ENCODE measurements around the gene DCBLD2.
A peak's percentile ranks its signal among the peaks of the same experiment; 100 is the strongest.

Gene DCBLD2, protein sequence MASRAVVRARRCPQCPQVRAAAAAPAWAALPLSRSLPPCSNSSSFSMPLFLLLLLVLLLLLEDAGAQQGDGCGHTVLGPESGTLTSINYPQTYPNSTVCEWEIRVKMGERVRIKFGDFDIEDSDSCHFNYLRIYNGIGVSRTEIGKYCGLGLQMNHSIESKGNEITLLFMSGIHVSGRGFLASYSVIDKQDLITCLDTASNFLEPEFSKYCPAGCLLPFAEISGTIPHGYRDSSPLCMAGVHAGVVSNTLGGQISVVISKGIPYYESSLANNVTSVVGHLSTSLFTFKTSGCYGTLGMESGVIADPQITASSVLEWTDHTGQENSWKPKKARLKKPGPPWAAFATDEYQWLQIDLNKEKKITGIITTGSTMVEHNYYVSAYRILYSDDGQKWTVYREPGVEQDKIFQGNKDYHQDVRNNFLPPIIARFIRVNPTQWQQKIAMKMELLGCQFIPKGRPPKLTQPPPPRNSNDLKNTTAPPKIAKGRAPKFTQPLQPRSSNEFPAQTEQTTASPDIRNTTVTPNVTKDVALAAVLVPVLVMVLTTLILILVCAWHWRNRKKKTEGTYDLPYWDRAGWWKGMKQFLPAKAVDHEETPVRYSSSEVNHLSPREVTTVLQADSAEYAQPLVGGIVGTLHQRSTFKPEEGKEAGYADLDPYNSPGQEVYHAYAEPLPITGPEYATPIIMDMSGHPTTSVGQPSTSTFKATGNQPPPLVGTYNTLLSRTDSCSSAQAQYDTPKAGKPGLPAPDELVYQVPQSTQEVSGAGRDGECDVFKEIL

DNA sequence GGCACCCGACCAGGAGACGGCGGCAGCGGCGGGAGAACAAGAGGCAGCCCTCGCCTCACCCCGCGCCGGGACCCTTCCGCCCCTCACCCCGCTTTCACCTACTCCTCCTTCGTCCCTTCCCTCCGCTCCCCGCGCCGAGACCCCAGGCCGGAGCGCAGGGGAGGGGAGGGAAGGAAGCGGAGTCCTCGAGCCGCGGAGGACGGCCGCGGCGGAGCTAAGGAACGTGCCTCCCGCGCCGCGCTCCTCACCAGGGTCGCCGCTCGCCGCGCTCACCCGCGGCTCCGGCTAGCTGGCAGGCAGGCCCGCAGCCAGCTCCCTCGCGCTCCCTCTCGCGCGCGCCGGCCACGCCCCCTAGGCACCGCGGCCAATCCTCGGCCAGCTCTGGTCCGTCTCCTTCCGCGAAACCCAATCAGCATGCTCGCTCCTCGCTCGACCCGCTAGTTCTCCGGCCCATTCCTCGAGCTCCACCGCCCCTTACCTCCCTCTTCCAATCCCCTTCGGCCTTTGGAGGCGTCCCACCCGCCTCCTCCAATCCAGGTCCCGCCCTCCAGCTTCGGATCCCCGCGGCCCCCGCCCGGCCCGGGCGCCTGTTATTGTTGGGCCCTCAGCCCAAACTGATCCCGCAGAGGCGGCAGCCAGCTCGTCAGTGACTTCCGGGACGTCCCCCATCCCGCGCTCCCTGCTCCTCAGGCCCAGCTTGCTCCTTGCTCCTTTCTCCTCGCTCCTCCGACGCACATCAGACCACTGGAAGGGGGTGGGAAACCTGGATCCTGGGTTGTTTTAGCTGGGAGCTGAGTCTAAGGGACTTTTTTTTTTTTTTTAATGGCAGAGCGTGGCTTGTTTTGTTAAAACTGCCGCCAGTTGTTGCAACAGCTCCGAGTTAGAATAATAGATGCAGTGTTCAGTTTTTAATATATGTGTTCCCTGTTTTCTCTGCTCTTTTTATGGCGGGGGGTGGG is at the start of gene DCBLD2:
Gene DCBLD2 (minus strand): TSS at position 304 of the 959 bp plus-strand sequence. CDS start 369 bp downstream, outside the sequence.
- peak; percentile 96 for DNase-seq (ENCODE audit: low spot score)

DNA sequence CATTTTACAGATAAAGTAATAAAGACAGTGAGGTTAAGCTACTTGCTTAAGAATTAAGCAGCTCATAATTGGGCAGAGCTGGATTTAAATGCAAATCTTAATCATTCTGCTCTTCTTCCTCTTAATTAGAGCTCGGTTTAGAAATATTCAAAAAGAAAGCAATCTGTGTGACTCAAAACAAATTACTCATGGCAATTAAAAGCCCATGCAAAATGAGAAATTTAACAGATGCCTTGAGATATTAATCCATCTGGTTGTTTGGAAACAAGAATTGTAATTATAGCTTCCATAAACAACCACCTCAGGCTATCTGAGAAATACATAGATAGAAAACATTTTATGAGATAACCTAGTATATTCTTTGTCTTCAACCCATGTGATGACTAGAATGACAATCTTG is 44.2 kb upstream of the DCBLD2 start:
- no peak for DNase-seq (ENCODE audit: low spot score)

DNA sequence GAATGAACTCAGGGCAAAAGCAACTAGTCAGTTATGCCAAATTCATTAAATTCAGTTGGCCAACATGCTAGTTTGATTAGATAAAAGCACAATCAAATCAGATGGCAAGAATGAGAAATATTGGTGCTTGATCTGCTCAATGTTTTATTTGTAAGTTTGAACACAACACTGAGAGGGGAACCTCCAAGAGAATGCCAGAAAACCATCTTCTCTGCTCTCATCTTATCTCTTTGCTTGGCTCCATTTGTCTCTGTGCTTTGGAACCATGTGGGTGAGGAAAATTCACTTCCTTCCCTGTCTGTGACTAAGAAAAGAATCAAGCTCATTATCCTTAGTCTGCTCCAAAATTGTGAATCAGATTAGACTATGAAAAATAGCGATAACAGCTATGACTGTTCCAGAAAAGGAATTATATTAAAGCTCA is 43.6 kb upstream of the DCBLD2 start:
- no peak for DNase-seq (ENCODE audit: low spot score)

DNA sequence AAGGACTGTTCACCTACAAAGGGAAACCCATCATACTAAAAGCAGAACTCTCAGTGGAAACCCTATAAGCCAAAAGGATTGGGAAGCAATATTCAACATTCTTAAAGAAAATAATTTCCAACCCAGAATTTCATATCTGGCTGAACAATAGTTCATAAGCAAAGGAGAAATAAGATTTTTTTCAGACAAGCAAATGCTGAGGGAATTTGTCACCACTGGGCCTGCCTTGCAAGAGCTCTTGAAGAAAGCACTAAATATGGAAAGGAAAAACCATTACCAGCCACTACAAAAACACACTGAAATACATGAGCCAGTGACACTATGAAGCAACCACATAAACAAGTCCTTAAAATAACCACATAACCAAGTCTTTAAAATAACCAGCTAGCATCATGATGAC is 28.9 kb upstream of the DCBLD2 start:
- no peak for DNase-seq (ENCODE audit: low spot score)

DNA sequence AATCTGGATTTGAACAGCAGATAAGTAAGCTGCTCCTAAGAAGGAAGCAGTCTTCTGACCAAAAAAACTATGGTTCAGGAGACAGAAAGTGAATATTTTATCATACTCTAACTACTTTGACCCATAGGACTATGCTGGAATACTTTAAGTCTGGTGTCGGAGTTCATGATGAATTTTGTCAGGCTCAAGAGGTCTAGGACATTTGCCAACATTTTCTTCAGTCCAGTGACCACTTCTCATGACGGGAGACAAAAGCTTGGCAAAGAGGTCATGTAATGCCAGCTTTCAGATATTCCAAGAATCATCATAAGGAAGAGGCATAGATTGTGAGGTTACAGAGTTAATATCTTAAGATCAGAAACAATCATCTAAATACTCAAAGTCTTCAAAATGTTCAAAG is 20.5 kb upstream of the DCBLD2 start:
- no peak for DNase-seq (ENCODE audit: low spot score)

DNA sequence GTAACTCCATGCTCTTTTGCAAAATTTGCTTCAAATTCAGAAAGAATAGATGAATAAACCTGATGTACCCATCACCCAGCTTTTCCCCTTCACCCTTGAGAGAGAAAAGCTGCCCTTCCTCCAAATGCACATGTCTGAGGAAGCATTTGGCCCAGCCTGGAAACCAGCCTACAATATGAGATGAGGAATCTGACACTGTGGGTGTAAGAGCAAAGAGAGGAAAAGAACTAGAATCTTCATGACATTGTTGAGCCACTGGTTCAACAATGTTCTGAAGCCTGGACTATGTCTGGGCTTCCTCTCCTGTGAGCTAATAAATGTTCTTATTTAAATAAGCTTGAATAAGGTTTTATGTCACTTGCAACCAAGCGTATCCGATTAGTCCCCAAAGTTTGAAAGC is 18.7 kb upstream of the DCBLD2 start:
- no peak for DNase-seq (ENCODE audit: low spot score)

DNA sequence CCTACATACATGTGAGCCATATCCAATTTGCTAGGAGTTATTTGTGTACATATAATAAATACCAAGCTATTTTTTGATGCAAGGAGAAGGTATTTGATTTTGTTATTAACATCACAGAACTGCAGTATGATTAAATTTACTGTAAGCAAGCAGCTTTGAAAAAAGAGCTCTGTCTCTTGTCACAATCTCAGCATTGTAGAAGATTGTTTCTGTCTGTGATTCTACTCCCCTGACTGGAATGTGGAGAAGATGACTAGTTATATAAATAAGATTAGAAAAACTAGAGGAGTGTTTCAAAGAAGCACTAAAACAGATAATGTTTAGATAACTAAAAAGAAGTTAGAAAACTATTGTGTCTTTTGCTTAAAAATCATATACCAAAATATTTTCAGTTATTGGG is 17.1 kb upstream of the DCBLD2 start:
- no peak for DNase-seq (ENCODE audit: low spot score)

DNA sequence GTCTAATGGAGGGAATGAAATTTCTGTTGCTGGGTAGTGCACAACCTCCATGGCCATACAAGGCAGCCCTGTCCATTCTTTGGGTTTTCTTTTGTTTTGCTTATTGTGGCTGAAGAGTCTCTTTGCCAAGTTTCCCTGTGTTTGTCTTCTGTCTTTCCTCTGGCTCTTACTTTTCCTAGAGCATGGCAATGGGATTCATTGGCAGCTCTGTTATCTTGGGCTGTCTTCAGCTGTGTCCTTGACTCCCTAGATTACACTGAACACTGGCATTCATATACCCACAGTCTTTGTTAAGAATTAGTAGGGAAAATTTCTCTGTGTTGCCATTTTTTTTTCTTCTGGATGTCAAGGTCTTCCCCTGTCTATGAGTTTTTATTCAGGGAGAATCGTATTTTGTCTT is 16.1 kb upstream of the DCBLD2 start:
- no peak for DNase-seq (ENCODE audit: low spot score)

DNA sequence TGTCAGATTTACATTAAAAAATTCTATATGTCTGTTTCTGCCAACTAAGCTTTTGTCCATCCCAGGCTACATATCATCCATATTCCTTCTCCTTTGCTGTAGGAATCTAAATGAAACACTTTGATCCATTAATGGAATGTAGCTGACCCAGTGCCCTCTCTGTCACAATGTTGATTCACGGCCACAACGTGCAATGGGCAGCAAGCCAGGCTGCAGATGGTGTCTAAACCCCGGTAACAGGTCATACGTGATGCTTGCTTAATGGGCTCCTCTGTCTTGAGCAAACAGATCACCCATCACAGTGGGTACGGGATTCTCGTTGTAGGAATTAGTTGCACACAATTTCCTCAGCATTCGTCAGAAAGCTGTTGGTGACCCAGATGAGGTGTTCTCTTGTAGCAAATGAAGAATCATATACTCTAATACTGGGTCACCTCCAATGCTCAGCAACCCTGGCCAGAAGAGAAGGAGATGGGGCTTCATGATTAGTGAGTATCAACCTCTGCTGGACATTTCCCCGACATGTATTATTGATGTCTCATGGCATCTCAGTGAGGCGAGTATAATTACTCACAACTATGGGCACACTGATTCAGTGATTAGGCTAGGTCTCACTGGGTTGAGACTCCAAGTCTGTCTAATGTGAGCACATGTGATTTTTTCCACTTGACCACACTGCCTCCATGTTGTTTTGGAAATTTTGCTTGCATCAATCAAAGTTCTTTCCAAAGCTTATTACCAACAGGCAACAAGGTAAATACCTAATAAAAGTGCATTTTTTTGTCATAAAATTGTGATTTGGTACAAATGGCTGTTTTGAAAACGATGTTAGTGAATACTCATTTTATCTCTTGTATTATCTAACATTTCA is 12.9 kb upstream of the DCBLD2 start:
- no peak for DNase-seq (ENCODE audit: low spot score)

DNA sequence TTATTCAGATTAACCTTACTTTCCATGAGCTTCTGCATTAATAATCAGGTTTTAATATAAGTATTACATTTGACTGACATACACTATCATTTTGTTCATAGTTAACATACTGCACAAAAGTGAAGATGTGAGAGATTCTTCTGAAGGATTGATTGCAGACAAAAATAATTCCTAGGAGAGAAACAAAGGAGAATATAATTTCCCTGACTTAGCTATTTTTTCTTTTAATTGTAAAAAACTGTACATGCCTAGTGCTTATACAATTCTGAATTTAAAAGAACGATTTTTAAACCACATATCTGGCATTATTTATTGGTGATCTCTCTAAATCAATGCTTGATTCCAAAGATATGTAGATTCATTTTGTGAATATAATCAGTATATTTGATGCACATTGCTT is 11.0 kb upstream of the DCBLD2 start:
- no peak for DNase-seq (ENCODE audit: low spot score)

DNA sequence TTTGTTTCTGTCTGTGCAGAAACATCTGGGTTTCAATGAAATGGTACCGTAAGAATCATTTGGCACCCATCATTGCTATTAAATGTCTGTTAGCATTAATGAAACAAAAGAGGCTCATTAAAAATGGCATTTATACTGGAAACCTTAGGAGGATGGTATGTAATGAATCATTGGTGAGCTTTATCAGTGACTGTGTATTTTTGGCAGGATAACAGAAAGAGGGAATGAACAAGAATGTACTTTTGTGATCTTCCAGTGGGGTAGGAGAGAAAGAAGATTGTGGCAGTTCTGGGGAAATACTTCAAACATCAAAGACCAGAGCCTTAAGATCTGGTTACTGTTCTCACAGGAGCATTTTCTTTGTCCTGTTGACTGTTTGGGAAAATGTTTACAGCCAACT is 4.7 kb upstream of the DCBLD2 start:
- no peak for DNase-seq (ENCODE audit: low spot score)

DNA sequence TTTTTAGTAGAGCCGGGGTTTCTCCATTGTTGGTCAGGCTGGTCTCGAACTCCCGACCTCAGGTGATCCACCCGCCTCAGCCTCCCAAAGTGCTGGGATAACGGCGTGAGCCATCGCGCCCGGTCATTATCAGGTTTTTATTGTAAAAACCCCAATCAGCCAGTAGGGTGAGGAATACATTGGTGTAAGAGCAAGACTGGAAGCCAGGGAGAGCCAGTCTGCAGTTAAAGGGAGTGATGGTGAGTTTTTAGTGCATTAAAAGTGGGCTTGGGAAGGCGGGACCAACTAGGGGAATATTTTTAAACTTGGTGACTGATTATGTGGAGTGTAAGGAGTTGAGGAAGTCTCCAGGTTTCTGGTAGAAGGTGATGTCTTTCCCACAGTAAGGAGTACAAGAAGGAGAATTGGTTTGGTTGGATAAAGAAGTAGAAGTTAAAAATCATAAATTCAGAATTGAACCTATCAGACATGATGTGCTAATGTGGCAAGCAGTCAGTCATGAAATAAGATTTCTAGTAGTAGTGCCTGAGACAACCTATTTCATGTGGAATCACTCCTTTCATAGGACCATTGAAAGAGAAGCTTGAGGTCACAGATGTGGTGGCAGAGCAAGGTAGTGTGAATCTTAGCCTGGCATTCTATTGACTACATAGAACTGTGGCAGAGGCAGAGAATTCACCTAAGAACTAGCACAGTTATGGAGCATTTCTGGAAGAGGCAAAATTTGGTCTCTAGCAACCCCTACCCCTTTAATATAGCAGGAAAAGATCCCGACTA is 2.4 kb upstream of the DCBLD2 start:
- no peak for DNase-seq (ENCODE audit: low spot score)

DNA sequence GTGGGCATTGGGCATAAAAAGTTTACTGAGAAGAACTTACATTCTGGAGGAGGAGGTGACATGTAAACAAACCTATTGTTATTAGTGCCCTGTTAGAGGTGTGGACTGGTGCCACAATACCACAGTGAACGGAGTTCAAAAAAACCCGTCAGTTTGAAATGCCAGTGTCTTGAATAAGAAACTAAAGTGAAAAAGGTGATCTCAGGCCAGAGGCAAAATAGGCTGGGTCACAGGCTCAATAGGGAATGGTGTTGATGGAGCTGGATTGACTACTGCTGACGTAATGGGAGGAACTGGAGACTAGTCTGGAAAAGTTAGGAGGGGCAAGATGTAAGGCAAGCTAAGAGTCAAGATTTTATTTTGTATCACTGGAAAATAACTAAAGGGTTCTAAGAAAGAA is 1.6 kb upstream of the DCBLD2 start:
- no peak for DNase-seq (ENCODE audit: low spot score)

DNA sequence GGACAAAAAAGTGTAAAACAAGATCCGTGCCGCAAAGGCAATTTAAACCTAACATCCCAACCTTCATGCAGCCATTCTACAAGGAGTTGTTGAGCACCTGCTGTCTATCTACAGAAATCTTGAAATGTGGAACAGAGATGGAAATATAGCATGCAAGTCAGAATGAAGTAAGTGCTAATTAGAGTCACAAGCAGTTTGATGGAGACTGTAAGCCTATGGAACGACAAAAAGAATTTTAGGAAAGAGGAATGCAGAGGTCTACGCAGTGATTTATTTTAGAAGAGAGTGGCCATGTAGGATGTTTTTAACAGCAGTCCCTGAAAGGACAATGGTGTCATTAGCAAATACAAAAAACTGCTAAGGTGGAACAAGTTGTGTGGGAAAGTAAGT is 851 bp upstream of the DCBLD2 start:
- DNase-seq (ENCODE audit: low spot score): no peak

DNA sequence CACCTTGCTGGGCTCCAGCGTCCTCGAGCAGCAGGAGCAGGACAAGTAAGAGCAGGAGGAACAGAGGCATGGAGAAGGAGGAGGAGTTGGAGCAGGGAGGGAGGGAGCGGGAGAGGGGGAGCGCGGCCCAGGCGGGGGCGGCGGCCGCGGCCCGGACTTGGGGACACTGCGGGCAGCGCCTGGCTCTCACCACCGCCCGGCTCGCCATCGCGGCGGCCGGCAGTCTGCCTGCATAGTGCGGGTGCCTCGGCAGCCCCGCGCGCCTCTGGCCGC is 440 bp downstream of the DCBLD2 start:
- DNase-seq (ENCODE audit: low spot score): no peak

DNA sequence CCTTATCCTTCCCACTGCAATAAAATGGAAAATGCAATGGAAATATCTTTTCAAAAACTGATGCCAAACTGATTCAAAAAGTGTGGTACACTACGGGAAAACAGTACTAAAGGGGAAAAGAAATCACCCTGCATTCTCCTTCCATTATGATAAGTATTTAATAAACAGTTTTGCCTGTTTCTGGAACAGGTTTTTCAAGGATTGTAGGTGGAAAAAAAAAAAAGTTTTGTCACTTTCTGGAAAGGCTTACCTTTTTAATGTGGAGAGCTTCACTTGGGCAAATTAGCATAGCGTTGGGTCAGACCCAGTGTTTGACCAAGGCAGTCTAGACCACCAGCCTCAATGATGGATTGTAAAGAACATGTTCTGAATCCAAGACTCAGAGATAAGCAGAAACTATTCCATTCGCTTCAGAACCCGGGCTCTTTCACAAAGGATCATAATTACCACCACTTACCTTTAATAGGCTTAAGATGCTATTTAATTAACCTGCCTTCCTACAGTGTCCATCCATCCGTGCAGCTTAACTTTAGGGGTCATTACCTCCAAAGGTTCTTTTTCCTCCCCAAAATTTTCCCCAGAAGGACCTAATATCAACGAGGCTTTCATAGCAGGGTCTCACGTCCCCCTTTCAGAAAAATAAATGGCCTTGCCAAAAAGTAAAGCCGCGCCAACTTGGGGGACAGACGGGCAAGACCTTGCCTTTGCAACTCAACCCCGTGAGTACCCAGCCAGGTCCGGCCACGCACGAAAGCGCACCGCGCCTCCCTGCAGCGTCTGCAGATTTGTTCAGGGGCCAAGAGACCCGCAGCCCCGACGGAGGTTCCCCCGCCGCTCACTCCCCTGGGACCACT is 1.0 kb downstream of the DCBLD2 start:
- no peak for DNase-seq (ENCODE audit: low spot score)

DNA sequence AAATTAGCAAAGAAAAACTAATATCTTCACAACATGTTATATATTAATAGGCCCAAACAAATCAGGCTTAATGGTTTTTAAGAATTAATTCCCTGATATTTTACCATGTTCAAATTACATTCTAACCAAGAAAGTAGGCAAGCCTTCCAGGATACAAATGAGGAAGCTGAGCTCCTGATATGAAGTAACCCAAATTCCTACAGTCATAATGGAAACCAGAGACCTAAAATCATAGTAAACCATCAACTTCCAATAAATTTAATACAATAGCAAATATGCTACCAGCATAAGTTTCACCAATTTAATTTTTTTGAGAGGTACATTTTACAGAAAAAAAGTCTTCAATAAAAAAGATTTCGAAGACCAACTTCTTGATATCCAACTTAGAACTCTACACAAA is 3.8 kb downstream of the DCBLD2 start:
- DNase-seq (ENCODE audit: low spot score): no peak

DNA sequence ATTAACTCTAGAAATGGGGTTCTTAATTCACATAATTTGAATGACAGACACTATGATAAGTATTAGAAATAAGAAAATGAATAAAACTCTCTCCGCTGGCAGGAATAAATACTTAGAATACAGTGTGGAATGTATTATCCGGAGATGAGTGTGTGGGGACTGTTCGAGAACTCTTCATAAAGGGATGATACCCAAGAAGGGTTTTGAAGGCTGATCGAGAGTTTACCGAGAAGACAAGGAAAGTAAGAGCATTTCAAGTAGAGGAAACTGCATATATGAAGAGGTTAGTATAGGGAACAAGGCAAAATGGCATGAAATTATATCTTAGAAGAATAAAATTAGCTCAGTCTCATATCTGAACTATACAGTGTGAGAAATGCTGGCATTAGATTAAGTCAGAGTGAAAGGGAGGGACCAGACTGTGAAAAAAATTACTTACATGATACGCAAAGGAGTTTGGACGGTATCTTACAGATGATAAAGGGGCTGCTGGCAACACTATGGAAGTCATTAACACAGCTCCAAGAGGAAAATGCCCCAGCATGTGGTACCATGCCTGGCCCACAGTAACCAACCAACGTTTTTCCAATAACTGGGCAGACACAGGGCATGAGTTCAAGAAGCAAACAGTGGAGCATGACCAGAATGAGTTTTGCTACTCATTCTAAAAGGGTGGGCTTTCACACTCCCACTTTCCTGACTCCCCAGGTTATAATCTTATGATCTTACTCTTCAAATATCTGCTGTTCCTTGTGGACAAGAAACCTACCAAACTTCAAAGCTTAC is 6.5 kb downstream of the DCBLD2 start:
- no peak for DNase-seq (ENCODE audit: low spot score)

DNA sequence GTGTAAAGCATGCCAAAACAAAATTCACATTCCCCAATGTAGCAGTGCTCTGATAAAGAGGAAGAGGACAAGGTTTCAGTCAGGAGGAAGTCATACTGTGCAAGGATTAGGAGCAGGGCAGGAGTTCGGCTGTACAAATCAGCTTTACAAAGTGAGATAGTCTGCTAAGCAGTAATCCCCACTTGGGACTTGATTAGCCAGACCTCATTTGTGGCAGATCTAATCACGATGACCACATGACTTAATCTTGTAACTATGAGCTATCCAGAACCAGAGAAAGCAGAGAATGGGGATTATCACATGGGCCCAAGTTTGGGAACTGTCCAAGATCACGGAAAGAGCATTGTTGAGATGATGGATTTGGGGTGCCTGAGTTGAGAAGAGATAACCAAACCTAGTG is 7.8 kb downstream of the DCBLD2 start:
- DNase-seq (ENCODE audit: low spot score): no peak
